GM12875 (cell line): Measurements from ENCODE around the gene CDH4.

Source experiments
- H3K4me3 ChIP-seq: one replicate; pipeline ENCODE4 v1.5.1; 2011; ENCODE audit warnings: low read depth, low read length, control low read depth
- CTCF ChIP-seq: IDR thresholded peaks from 2 replicates; pipeline ENCODE4 v1.5.1; 2011; ENCODE audit warnings: low read depth, mild to moderate bottlenecking, control low read depth, inconsistent platforms, low read length, moderate library complexity, borderline replicate concordance; ENCODE audit not compliant: insufficient read depth

The CDH4 gene

GRCh38 chr20:61882716-61883615, 630.9 kb downstream of the CDH4 start:
- no peak overlapping the region for H3K4me3 ChIP-seq
- no peak for TF ChIP-seq CTCF

DNA sequence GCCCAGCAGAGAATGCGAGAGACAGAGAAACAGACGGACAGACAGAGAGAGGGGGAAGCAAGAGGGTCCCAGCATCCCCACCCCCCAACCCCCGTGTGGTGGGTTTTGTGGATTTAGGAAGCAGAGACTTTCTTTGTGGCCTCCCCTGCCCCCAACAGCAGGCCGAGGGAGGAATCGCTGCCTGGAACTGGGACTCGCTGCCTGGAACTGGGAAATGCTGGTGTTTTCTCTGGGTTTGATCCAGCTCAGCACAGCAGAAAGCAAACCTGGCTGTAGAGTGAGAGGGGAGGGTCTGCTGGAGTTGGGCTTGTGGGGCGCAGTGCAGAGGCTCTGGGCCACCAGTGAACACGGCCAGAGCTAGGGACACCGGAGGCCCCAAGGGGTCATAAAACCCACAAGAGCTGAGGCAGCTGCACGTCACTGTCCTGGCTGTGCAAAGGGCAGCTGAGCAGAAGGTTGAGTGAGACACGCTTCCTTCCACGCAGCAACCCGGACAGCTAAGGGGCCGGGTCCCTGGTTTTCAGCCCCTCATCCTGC, 631.9 kb downstream of the CDH4 start:
- no peak for TF ChIP-seq CTCF
- H3K4me3 ChIP-seq: no peak overlapping the region

DNA sequence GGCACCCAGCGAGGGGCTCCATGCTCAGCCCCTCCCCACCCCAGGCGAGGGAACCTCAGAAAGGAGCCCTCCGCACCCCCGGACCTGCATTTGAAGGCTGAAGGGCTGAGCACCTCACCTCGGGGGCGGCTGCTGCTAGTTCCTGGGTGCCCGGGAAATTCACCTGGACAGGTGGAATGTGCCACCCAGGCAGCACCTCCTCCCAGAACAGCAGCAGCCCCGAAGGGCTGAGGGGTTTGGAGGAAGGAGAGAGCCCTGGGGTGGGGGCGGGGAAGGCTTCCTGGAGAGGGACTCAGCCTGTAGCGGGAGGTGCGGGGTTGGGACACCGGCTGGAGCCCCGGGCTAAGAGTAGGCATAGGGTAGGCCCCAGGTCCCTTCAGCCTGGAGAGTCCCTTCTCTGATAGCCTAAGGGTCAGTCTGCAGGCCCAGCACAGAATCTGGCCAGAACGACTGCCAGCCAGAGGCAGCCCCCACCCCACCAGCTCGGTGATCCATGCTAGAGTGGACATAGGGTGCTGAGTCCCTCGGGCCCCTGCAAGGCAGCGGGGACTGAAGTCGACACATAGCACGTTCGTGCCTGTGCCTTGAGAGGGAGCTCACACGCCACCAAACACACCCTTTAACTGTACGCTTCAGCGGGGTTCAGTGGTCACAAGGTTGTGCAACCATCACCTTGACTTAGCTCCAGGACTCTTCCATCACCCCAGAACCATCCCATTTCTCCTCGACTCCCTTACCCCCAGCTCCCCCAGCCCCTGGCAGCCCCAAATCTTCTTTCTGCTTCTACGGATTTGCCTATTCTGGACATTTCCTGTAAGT, 632.7 kb downstream of the CDH4 start:
- no peak overlapping the region for H3K4me3 ChIP-seq

DNA sequence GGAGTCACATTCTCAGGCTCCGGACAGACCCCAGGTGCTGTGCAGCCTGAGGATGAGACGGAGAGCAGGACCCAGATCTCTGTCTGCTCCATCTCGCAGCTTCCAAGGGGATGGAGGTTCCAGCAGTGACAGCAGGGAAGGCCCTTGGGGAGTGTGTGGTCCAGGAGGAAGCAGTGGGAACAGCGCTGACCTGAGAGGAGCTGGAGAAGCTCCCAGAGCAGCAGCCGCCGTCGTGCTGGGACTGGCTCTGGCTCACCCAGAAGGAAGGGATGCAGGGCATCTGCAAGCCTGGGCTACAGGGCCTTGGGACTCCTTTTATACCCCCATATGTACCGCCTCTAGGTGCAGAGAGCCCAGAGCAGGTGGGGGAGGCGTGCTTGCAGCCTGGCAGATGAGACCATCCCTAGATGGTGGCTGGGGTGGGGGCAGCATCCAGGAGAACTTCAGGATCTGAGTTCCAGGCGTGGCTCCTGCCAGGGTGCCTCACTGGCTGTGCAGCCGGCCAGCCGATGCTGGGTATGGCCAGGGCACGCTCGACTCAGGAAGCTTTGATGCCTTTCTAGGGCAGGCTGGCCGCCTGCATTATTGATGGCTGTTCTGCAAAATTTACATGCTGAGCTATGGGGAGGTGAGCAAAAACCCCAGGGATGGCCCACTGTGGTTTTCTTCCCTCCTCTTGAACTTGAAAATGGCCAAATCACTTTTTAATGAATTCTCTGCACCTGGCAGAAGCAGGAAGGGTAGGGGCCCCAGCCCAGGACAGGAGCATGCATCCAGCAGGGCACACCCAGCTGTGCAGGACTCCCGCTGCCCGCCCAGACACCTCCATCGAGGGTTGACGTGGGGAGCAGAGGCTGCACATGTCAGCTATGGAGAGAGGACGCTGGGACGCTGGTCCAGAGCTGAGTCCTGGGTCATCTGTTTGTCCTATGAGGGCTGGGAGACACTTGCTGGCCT, 634.0 kb downstream of the CDH4 start:
- no peak overlapping the region for H3K4me3 ChIP-seq
- TF ChIP-seq CTCF: no peak

More for the DNA sequence above, 632.7 kb downstream of the CDH4 start:
- TF ChIP-seq CTCF: no peak

DNA sequence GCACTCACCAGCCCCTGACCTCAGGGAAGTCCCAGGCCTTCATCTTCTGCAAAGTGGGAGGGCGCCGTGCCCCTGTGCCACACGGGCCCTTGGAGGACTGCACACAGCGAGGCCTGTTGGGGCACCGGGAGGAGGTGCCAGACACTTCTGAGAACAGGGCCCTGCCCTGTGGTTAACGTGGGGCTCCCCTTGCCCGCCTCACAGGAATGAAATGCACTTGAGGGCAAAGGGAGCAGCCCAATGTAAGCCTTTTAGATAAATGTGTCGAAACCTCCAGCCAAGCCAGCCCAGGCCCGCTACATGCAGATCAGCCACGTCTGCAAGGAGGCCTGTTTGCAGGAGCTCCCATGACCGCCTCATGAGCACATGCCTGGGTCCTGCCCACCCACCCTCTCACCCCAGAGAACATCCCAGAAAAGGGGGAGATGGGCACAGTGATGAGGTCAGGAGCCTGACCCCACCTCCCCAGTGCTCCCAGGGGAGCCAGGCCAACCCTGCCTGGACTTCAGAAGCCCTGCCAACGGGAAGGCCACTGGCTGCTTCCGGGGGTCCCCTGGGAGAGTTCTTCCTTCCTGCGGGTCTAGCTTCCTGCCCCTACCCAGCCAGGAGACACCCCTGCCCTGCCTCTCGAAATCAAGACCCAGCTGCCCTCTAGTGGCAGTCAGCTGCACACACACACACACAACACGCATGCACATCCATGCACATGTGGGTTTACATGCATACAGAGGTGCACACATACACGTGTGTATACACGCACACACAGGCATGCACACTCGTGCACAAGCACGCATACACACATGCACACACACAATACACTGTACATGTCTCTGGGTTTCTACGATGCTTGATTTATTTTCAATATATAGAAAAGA, 634.9 kb downstream of the CDH4 start:
- TF ChIP-seq CTCF: peak; percentile 76
- H3K4me3 ChIP-seq: no peak overlapping the region
